GM12801 (cell line): ENCODE data around the gene TRAPPC6A.

Experiments
- TF ChIP-seq, protein P1 (sequence below): IDR thresholded peaks from one replicate; pipeline ENCODE4 v1.5.1; 2011; ENCODE audit warnings: control low read depth; ENCODE audit not compliant: insufficient read length; ENCODE audit errors: extremely low read depth

TRAPPC6A gene

DNA sequence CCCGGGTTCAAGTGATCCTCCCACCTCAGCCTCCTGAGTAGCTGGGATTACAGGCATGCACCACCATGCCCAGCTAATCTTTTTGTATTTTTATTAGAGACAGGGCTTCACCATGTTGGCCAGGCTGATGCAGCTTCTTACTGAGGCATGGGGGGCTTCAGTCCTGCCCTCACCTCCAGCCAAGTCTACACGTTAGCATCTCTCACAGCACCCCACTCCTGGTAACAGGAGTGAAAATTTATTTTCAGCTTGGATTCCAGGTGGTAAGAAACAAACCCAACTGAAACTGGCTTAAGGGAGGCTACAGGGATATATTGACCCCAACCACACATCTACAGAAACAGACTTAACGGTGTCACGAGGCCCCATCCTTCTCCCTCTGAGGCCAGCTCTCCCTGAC lies 27.9 kb downstream of the TRAPPC6A start:
- TF ChIP-seq, protein P1, sequence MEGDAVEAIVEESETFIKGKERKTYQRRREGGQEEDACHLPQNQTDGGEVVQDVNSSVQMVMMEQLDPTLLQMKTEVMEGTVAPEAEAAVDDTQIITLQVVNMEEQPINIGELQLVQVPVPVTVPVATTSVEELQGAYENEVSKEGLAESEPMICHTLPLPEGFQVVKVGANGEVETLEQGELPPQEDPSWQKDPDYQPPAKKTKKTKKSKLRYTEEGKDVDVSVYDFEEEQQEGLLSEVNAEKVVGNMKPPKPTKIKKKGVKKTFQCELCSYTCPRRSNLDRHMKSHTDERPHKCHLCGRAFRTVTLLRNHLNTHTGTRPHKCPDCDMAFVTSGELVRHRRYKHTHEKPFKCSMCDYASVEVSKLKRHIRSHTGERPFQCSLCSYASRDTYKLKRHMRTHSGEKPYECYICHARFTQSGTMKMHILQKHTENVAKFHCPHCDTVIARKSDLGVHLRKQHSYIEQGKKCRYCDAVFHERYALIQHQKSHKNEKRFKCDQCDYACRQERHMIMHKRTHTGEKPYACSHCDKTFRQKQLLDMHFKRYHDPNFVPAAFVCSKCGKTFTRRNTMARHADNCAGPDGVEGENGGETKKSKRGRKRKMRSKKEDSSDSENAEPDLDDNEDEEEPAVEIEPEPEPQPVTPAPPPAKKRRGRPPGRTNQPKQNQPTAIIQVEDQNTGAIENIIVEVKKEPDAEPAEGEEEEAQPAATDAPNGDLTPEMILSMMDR = no peak

DNA sequence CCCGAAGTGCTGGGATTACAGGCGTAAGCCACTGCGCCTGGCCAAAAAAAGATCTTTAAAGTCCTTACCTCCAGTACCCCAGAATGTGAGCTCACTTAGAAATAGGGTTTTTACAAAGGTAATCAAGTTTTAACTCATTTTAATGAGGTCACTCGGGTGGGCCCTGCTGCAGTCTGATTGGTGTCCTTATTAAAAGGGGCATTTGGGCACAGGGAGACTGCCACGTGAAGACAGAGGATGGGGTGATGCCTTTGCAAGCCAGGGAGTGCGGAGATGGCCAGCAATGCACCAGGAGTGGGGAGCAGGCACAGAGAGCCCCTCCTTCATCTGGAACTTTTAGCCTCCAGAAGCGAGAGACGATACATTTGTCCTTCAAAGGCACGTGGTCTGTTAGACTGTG lies 28.9 kb downstream of the TRAPPC6A start:
- TF ChIP-seq, protein P1 = no peak

DNA sequence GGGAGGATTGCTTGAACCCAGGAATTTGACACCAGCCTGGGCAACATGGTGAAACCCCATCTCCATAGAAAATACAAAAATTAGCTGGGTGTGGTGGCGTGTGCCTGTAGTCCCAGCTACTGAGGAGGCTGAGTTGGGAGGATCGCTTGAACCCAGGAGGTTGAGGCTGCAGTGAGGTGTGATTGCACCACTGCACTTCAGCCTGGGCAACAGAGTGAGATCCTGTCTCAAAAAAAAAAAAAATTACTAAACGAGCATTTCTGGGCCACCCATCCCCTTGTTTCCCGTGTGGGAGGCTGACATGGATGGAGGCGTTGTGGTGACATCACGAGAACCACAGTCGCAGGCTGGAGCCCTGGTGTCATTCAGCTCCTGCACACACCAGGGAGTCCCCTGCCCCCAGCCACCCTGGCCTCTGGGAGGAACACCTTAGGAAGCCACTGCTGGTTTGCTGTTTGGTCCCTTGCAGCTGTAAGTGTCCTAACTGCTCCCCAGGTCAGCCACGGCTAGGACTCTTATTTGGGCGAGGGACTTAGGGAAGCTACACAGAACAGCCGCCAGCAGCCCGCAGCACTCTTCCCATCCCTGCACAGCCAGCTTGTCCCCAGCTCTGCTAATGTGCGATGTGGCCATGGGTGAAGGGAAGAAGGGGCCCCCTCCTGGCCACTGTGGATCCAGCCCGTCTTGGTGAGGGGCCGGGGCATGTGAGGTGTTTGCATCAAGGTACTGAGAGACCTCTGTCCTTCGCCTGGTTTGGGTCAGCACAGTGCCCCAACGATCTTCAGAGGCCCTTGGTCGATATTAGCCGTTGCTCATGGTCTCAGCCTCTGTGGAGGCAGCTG lies 30.0 kb downstream of the TRAPPC6A start:
- TF ChIP-seq, protein P1 = no peak

DNA sequence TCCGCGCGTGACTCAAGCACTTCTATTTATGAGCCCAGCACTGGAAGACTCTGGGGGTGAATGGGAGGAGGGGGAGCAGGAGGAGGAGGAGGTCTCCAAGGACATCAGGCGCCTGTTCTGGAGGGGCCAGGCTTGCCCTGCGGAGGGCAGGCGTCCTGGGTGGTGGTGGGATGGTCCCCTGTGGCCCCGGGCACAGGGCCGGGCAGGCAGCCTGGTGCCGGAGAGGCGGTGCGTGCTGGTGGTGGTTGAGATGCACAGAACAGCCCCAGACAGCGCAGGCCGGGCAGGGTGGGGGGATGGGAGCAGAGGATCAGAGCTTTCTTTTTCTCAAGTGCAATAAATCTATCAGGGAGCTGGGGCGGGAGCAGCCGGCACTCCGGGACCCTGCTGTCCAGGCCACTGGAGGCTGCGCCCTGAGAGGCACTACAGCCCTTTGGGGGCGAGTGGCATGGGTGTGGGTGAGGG lies 31.3 kb downstream of the TRAPPC6A start:
- TF ChIP-seq, protein P1 = no peak

DNA sequence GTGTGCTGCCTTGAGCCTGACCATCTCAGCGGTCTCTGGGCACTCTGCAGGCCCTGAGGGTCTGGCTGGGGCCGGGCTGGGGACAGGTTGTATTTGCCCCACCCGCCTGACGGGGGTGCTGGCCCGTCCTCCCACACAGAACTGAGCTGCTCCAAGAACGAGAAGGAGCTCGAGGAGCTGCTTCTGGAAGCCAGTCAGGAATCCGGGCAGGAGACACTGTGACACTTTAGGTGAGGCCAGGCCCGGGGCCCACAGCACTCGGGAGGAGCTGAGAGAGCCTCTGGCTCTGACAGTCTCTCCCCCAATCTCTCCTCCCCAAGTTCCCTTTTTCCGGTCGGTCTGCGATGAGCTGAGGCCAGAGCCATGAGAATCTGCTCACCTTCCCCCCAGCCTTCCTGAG lies 31.8 kb downstream of the TRAPPC6A start:
- TF ChIP-seq, protein P1 = no peak

DNA sequence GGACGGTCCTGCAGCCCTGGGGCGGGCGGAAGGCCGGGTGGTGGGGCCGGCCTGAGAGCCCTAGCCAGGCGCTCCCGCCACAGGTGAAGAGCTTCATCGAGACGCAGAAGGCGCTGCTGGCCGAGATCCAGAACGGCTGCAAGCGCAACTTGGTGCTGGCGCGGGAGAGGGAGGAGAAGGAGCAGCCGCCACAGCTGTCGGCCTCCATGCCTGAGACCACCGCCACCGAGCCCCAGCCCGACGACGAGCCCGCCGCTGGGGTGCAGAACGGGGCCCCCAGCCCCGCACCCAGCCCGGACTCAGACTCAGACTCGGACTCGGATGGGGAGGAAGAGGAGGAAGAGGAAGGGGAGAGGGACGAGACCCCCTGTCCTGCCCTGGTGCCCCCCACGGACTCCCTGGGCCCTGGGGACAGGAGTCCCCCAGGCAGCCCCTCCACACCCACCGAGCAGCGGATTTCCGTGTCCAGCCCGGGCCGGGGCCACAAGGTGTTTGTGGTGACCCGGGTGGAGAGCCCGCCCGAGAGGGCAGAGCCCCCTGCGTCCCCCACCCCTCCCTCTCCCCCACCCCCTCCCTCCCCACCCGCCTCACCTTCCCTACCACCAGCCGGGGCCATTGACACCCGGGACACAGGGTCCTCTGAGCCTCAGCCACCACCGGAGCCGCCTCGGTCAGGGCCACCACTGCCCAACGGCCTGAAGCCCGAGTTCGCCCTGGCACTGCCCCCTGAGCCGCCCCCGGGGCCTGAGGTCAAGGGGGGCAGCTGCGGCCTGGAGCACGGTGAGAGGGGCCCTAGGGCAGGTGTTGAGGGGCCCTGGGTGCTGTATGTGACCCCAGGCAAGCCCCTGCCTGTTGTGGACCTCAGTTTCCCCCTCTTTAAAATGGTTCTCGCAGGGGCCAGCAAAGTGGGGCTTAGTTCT lies 32.5 kb downstream of the TRAPPC6A start:
- TF ChIP-seq, protein P1 = no peak
